AG04449 (cell line): ENCODE data around the gene EXD3.
"Not testable (repeated sequence)": the region's sequence is repeated elsewhere in the genome, so short reads cannot be mapped to it uniquely, and the experiment has no call there.

Experiments used
- CTCF ChIA-PET: fragments of 350-600 bp; formaldehyde crosslinking; extraction: SDS; loops from one replicate; lab custom pipeline; 2021; ENCODE audit warnings: antibody characterized with exemption; lab: Yijun Ruan, JAX
- POLR2A ChIA-PET: fragments of 400-600, 350-600 bp; formaldehyde crosslinking; extraction: SDS; loops from one replicate; lab custom pipeline; 2020; ENCODE audit warnings: antibody characterized with exemption, inconsistent platforms; lab: Yijun Ruan, JAX
- DNase-seq: peaks from one replicate; pipeline ENCODE4 v3.0.0-alpha.2; 2010; ENCODE audit warnings: low read depth, low spot score
- H3K4me3 ChIP-seq: 2 replicates; pipeline ENCODE4 v1.5.1; 2011; ENCODE audit warnings: low read depth, mild to moderate bottlenecking, control low read depth, low read length
- CTCF ChIP-seq: IDR thresholded peaks from one replicate; pipeline ENCODE4 v1.5.1; 2011; ENCODE audit warnings: mild to moderate bottlenecking, moderate library complexity, low read length, control low read depth, inconsistent platforms; ENCODE audit not compliant: insufficient read depth; ENCODE audit errors: missing control alignments

Gene EXD3

GRCh38 chr9:137410891-137411249 lies 12.1 kb downstream of the EXD3 start:
- no peak for TF ChIP-seq CTCF
- CTCF ChIA-PET: interaction anchor here (4.8 kb wide), 1 partner anchor 13 kb away, joined by 41 read pairs; the partner anchor contains the start of genes EXD3 and NOXA1
- POLR2A ChIA-PET: interaction anchor here (0.7 kb wide), 1 partner anchor 120 kb away, joined by 3 read pairs; no protein-coding TSS in a partner anchor
- no peak for DNase-seq
- no peak overlapping the region for H3K4me3 ChIP-seq

DNA sequence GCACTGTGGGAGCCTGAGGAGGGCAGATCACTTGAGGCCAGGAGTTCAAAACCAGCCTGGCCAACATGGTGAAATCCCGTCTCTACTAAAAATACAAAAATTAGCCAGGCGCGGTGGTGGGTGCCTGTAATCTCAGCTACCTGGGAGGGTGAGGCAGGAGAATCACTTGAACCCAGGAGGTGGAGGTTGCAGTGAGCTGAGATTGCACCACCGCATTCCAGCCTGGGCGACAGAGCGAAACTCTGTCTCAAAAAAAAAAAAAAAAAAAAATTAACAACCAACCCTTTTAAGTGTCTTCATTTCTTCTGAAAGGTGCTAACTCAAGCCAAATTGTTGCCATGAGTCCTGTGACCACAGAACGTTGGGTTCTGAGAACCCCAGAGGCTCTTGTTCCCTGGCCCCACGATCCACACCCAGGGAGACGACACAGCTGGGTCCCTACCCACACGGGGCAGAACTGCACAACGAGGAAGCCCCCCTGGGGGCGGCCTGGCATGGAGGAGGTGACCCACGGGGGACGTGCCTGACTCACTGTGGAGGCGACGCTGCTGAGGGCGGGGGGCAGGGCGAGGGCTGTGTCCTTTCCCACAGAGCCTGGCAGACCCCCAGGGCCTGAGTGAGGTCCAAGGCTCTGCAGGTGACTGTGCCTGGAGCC lies 12.6 kb downstream of the EXD3 start:
- CTCF ChIA-PET: interaction anchor here (4.8 kb wide), 1 partner anchor 13 kb away, joined by 41 read pairs; the partner anchor contains the start of genes EXD3 and NOXA1

GRCh38 chr9:137409515-137409914 lies 13.4 kb downstream of the EXD3 start:
- no peak for TF ChIP-seq CTCF
- ChIA-PET CTCF (interaction anchor here (1.3 to 4.8 kb wide), 2 partner anchors 11 to 14 kb away, joined by 3 to 41 read pairs; partner anchors contain the start of genes EXD3 and NOXA1), POLR2A (no interaction called here)
- H3K4me3 ChIP-seq: no peak overlapping the region
- no peak for DNase-seq

More for the DNA sequence above, 12.6 kb downstream of the EXD3 start:
- not testable (repeated sequence) for DNase-seq, H3K4me3 ChIP-seq
- POLR2A ChIA-PET: interaction anchor here (0.7 kb wide), 1 partner anchor 121 kb away, joined by 3 read pairs; no protein-coding TSS in a partner anchor

- CTCF ChIA-PET: interaction anchor here (1.3 to 4.8 kb wide), 2 partner anchors 12 to 15 kb away, joined by 3 to 41 read pairs; partner anchors contain the start of genes EXD3 and NOXA1
- DNase-seq: no peak
These were observed 14.1 kb downstream of the EXD3 start for GRCh38 chr9:137408651-137409405.

GRCh38 chr9:137407590-137408300 lies 15.2 kb downstream of the EXD3 start:
- ChIA-PET CTCF (no interaction called here), POLR2A (no interaction called here)
- no peak for DNase-seq
- no peak for TF ChIP-seq CTCF
- H3K4me3 ChIP-seq: no peak overlapping the region

More at GRCh38 chr9:137408651-137409405, 14.1 kb downstream of the EXD3 start:
- TF ChIP-seq CTCF: no peak
- H3K4me3 ChIP-seq: no peak overlapping the region
- POLR2A ChIA-PET: no interaction called here

DNA sequence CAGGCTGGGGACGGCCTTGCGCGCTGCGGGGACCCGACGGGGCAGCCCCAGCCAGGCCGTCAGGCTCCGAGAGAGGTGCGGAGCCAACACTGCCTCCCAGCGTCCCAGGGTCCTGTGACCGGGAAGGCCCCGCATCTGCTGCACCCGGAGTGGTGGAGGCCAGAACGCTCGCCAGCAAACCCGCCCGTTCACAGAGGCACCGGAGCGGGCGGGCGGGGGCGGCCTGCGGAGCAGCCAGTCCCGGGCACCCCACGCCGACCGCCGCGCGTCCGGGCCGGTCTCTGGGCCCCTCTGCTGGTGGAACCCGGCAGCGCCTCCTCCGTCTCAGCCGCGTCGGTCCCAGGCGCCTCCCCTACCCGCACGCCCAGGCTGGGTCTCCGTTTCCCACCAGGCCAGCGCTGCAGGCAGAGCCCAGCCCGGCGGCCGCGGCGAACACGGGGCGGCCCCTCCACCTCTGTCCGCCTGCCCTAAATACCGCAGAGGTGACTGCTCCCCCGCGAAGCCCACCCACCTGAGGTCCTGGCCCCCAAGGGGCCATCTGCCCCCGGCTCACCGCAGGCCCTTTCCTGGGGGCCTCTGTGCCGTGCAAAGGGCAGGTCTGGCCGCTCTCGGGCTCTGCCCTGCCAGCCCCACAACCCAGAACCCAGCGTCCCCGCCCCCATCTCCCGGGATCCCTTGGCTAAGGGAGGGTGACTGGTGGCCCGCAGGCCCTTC lies 15.9 kb downstream of the EXD3 start:
- CTCF ChIA-PET: no interaction called here
- TF ChIP-seq CTCF: peak; percentile 87
- DNase-seq: no peak
- peak overlapping the region; percentile 50 for H3K4me3 ChIP-seq
- POLR2A ChIA-PET: no interaction called here
